Placental pericyte (primary cell): Measurements from ENCODE around the gene SLC28A2. TPM values are rescaled to one million over a fixed set of nuclear protein-coding genes. Genes with fewer than 3 reads are reported as not detected.

Experiments
- total RNA-seq: library from RNA; depleted of rRNA; stranded (reverse); fragments of >200 nt; gene quantifications from 2 replicates; pipeline ENCODE4 v1.2.3, GENCODE V29; 2012

SLC28A2 gene, protein sequence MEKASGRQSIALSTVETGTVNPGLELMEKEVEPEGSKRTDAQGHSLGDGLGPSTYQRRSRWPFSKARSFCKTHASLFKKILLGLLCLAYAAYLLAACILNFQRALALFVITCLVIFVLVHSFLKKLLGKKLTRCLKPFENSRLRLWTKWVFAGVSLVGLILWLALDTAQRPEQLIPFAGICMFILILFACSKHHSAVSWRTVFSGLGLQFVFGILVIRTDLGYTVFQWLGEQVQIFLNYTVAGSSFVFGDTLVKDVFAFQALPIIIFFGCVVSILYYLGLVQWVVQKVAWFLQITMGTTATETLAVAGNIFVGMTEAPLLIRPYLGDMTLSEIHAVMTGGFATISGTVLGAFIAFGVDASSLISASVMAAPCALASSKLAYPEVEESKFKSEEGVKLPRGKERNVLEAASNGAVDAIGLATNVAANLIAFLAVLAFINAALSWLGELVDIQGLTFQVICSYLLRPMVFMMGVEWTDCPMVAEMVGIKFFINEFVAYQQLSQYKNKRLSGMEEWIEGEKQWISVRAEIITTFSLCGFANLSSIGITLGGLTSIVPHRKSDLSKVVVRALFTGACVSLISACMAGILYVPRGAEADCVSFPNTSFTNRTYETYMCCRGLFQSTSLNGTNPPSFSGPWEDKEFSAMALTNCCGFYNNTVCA
- not detected in 2 replicates for total RNA-seq

DNA sequence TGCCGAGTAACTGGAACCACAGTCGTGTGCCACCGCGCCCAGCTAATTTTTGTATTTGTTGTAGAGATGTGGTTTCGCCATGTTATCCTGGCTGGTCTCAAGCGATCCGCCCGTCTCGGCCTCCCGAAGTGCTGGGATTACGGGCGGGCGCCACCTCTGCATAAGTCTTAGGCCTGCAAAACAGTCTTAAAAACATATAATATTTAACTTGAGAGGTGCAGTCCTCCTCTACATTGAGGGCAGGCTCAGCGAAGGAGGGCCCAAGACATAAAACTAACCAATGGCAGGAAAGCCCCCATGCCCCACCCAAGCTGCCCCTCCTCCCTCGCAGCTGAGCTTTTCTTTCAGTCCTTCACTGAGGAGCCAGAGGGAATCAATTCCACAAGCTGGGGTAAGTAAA, at the start of gene SLC28A2:
Gene SLC28A2, plus strand, starts transcription at position 347 of the 400 bp plus-strand sequence. CDS start 982 bp downstream, outside the sequence.

Other genes starting within 250 kb of the SLC28A2 start
- 6.2 and 8.3 TPM in 2 replicates for gene SORD, start 229.0 kb upstream of the SLC28A2 start, total RNA-seq
- not detected in 2 replicates for gene DUOX2, start 138.1 kb upstream of the SLC28A2 start, total RNA-seq
- not detected in 2 replicates for gene DUOXA2, start 137.9 kb upstream of the SLC28A2 start, total RNA-seq
- not detected in 2 replicates for gene DUOXA1, start 122.4 kb upstream of the SLC28A2 start, total RNA-seq
- gene DUOX1, start 122.2 kb upstream of the SLC28A2 start, total RNA-seq: under 0.01 TPM in 1 of 2 replicates, not detected in the other
- 0.22 and 0.43 TPM in 2 replicates for gene SHF, start 64.3 kb upstream of the SLC28A2 start, total RNA-seq
- 0.29 and 0.88 TPM in 2 replicates for gene GATM, start 126.3 kb downstream of the SLC28A2 start, total RNA-seq